ENCODE data around the gene SLC39A9.
"Not testable (repeated sequence)": the region's sequence is repeated elsewhere in the genome, so short reads cannot be mapped to it uniquely, and the experiment has no call there.

Gene SLC39A9

DNA sequence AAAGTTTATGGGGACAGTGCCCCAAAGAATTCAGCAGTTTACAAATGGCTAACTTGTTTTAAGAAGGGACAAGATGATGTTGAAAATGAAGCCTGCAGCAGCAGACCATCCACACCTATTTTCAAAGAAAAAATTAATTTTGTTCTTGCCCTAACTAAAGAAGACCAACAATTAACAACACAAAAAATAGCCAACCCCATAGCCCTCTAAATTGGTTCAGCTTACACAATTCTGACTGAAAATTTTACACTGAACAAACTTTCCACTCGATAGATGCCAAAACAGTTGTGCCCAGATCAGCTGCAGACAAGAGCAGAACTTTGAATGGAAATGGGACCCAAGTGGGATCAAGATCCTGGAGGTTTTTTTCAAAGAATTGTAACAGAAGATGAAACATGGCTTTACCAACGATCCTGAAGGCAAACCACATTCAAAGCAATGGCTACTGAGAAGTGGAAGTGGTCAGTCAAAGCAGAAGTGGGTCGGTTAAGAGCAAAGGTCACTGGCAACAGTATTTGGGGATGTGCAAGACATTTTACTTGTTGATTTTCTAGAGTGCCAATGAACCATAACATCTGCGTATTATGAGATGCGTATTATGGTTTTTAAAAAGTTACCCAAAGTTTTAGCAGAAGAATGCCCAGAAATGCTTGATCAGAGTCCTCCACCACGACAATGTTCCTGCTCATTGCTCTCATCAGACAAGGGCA, 30.0 kb downstream of the SLC39A9 start:
- DNase-seq: no peak

DNA sequence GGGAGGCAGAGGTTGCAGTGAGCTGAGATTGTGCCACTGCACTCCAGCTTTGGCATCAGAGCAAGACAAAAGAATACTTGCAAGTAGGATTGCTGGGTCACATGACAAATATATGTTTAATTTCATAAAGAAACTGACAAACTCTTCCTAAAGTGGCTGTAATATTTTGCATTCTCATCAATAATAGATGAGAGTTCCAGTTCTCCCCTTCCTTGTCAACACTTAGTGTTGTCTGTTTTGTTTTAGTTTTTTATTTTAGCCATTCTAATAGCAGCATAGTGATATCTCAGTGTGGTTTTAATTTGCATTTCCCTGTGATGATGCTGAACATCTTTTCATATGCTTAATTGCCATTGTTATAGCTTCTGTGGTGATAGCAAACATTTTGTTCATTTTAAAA, 31.2 kb downstream of the SLC39A9 start:
- no peak for DNase-seq

DNA sequence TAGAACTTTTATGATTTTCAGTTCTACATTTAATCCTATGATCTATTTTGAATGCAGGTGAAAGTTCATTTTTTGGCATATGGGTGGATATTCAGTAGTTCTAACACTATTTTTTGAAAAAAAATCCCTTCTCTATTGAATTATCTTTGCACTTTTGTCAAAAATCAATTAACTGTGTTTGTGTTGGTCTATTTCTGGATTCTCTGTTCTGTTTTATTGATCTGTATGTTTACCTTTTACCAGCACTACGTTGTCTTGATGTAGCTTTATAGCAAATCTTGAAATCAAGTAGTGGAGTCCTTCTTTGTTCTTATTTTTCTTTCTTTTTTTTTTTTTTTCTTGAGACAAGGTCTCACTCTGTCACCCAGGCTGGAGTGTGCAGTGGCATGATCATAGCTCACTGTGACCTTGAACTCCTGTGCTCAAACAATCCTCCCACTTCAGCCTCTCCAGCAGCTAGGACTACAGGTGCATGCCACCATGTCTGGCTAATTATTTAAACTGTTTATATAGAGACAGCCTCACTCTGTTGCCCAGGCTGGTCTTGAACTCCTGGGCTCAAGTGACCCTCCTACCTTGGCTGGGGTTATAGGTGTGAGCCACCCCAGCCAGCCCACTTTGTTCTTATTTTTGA, 31.9 kb downstream of the SLC39A9 start:
- DNase-seq: no peak

DNA sequence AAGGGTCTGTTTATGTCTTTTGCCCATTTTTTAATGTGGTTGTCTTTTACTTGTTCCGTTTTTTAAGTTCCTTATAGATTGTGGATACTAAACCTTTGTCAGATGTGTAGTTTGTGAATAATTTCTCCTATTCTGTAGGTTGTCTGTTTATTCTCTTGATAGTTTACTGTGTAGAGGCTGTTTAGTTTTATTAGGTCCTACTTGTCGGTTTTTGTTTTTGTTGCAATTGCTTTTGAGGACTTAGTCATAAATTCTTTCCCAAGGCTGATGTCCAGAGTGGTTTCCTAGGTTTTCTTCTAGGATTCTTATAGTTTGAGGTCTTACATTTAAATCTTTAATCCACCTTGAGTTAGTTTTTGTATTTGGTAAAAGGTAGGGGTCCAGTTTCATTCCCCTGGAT, 33.9 kb downstream of the SLC39A9 start:
- DNase-seq: peak; percentile 6

DNA sequence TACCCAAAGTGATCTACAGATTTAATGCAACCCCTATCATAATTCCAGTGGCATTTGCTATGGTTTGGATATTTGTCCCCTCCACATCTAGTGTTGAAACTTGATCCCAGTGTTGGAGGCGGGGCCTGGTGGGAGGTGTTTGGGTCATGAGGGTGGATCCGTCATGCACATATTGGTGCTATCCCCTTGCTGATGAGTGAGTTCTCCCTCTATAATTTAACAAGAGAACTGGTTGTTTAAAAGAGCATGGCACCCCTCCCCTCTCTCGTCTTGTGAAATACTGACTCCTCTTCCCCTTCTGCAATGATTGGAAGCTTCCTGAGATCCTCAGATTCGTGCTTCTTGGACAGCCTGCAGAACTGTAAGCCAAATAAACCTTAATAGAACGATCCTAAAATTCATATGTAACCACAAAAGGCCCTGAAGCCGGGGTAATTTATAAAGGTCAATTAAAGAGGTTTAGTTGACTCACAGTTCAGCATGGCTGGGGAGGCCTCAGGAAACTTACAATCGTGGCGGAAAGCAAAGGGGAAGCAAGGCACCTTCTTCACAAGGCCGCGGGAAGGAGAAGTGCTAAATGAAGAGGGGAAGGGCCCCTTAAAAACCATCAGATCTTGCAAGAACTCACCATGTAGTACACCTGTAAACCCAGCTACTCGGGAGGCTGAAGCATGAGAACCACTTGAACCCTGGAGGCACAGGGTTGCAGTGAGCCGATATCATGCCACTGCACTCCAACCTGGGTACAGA, 41.2 kb downstream of the SLC39A9 start:
- no peak for DNase-seq

DNA sequence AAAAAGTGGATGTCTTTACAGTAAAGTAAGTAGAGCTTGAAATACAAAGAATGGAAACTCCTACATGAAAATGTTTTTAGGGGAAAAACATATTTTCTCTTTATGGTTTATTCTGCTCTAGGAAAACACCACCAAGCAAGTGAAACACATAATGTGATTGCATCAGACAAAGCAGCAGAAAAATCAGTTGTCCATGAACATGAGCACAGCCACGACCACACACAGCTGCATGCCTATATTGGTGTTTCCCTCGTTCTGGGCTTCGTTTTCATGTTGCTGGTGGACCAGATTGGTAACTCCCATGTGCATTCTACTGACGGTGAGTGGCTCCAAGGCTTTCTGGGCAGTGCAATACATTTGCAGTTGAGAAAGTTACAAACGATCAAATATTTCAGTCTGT, 43.5 kb downstream of the SLC39A9 start:
- no peak for DNase-seq

DNA sequence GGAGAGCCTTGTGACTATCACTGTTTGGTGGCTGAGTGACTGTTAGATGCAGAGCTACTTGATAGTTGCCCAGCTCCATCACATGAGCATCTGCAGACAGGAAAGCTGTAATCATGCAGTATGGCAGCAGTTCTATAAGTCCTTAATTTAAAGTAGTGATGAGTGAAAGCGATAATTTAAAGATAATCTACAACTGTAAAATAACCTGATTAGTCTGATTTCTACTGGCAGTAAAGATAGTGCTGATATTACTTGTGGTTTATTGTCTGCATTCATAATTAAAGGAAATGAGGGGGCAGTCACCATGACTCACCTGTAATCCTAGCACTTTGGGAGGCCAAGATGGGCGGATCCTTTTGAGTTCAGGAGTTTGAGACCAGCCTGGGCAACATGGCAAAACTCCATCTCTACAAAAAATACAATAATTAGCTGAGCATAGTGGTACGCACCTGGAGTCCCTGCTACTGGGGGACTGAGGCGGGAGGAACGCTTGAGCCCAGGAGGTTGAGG, 44.9 kb downstream of the SLC39A9 start:
- DNase-seq: no peak

DNA sequence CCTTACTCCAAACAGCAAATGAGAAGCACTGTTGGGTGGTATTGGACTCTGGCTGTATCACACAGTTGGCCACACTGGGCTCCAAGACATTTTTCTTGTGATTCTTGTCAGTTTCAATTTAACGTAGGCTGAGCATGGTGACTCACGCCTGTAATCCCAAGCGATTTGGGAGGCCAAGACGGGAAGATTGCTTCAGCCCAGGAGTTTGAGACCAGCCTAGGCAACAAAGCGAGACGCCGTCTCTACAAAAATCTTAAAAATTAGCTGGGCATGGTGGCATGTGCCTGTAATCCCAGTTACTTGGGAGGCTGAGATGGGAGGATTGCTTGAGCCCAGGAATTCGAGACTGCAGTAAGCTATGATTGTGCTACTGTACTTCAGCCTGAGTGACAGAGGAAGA, 50.7 kb downstream of the SLC39A9 start:
- DNase-seq: no peak

DNA sequence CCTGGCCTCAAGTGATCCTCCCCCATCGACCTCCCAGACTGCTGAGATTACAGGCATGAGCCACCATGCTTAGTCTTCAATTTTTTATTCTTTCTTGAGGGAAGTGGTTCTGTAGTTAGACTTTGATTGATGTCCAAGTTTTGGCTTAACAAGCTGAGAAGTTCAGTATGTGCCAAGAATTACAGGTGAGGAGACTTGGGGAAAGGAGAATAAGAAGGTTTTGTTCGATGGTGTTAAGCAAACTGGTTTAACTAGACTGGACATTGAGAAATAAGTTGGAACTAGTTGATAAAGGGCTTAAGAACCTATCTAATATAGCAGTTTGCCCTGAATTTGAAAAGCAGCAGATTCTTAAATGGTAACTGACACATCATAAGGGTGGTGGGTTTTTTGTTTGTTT, 53.4 kb downstream of the SLC39A9 start:
- DNase-seq: no peak

DNA sequence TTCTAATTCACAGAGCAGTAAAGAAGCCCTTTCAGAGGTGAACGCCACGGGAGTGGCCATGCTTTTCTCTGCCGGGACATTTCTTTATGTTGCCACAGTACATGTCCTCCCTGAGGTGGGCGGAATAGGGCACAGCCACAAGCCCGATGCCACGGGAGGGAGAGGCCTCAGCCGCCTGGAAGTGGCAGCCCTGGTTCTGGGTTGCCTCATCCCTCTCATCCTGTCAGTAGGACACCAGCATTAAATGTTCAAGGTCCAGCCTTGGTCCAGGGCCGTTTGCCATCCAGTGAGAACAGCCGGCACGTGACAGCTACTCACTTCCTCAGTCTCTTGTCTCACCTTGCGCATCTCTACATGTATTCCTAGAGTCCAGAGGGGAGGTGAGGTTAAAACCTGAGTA, 59.9 kb downstream of the SLC39A9 start:
- DNase-seq: no peak

DNA sequence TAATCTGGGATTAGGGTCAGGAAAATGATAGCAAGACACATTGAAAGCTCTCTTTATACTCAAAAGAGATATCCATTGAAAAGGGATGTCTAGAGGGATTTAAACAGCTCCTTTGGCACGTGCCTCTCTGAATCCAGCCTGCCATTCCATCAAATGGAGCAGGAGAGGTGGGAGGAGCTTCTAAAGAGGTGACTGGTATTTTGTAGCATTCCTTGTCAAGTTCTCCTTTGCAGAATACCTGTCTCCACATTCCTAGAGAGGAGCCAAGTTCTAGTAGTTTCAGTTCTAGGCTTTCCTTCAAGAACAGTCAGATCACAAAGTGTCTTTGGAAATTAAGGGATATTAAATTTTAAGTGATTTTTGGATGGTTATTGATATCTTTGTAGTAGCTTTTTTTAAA, 60.6 kb downstream of the SLC39A9 start:
- DNase-seq: no peak

DNA sequence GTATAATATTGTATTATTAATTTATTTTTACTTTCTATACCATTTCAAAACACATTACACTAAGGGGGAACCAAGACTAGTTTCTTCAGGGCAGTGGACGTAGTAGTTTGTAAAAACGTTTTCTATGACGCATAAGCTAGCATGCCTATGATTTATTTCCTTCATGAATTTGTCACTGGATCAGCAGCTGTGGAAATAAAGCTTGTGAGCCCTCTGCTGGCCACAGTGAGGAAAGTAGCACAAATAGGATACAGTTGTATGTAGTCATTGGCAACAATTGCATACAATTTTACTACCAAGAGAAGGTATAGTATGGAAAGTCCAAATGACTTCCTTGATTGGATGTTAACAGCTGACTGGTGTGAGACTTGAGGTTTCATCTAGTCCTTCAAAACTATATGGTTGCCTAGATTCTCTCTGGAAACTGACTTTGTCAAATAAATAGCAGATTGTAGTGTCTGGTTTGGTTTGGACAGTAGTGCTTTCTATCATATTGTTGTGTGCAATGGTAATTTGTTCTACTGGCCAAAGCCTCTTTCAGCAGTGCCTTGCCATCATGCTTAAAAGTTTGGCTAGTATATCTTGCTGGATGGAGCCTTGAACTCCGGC, 61.7 kb downstream of the SLC39A9 start:
- DNase-seq: peak; percentile 88

DNA sequence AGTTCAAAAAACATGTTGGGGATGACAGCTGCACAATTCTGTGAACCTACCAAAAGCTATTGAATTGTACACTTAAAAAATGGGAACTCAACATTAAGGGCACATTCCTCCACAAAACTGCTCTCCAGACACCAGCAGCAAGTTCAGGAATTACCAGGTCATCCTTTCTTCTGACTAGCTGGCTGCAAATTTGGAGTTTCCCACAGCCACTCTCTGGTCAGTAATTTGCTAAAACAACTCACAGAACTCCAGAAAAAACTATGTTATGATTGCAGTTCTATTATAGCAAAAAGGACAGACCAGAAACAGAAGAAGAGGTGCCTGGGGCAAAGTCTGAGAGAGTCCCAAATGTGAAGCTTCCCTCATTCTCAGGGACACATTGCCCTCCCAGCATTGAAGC, 65.9 kb downstream of the SLC39A9 start:
- no peak for DNase-seq

DNA sequence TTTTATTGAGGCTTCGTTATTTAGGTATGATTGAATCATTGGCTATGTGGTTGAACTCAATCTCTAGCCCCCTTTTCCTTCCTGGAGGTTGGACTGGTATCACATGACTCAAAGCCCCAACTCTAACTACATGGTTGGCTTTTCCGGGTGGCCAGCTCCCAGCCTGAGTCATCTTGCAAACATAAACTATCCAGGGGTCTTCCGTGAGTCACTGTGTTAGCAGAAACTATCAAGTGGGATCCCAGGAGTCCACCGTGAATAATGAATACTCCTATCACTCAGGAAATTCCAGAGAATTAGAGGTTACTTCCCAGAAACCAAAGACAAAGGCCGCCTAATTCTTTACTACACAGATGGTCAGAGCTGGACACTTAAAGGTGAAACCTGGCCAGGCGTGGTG, 66.3 kb downstream of the SLC39A9 start:
- DNase-seq: peak; percentile 94

DNA sequence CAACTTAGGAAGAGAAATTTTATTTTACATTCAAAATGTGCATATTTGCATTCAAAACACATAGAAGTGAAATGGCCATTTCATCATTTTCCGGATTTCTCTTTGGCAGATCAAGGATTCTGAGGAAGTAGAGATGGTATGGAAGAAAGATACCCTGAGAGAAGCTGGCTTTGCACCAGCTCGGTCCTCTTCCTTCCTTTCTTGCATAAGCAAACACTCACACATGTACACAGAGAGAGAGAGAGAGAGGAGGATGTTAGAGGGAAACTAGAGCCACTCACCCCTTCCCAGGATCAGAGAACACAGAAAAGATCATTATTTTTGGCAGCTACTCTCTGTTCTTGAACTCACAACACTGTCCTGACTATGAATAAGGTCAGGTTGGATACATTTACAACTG, 70.5 kb downstream of the SLC39A9 start:
- DNase-seq: no peak

DNA sequence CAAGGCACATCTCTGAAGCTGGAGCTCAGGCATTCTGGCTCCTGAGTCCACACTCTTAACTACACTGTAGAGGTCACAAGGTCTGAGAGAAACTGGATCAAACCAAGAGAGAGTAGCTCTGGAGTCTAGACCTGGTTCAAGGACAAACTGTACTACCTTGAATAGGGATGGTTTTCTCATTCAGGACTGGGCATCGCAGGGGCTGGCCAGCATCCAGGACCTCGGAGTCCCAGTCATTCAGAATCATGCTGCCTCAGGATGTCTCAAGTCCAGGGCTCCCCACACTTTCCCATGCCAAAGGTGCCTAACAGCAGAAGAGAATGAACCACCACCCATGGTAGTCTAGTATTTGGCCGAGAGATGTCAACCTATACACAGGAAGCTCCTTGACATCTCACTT, 72.9 kb downstream of the SLC39A9 start:
- no peak for DNase-seq

DNA sequence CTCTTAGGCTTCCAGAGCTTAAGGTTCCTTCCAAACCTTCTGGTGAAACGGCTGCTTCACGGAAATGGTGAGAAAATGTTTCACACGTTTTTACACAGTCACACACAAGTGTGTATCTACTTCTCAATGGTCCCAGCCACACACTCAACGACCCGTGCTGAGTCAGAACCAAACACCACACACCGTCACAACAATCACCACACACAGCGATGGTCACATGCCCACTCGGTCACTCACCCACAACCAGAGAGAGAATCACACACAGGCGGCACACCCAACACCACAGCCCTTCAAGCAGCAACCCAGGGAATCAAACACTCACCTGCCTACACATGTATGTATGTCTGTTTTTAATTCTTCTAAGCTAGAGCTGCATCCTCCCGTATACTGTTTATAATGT, 73.4 kb downstream of the SLC39A9 start:
- no peak for DNase-seq

DNA sequence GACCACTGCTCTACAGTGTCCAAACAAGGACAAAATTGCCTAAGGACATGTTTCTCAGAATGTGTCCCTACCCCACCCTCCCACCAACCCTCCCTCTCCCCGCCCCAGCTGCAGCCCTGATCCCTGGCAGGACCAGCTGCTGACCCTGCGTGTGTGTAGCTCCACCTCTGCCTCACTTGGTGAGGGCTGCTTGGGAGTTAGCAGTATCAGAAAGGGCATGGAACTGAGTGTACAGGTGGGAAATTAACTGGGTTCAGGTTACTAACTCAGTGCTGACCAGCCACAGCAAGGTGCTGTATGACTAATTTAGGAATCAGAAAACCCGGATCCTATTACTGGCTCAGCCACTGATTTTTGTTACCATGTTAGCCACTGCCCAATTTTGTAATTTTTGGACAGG, 74.8 kb downstream of the SLC39A9 start:
- no peak for DNase-seq

DNA sequence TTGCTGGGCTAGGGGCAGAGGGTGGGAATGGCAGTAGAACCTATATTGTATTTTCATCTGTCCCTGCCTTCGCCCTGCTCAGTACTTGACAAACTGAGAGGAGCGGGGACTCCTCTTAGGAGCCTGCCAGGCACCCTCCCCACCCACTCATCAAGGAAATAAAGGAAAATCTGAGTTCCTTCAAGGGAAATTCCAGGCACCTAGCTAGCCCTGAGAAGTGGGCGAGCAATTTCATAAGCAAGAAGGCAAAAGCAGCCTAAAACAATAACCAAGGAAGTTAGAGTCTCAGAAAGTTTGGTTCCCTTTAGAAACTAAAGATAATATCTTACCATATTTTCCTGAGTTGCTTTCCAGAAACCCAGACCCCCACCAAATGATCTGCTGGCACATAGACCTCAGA, 75.5 kb downstream of the SLC39A9 start:
- DNase-seq: no peak

DNA sequence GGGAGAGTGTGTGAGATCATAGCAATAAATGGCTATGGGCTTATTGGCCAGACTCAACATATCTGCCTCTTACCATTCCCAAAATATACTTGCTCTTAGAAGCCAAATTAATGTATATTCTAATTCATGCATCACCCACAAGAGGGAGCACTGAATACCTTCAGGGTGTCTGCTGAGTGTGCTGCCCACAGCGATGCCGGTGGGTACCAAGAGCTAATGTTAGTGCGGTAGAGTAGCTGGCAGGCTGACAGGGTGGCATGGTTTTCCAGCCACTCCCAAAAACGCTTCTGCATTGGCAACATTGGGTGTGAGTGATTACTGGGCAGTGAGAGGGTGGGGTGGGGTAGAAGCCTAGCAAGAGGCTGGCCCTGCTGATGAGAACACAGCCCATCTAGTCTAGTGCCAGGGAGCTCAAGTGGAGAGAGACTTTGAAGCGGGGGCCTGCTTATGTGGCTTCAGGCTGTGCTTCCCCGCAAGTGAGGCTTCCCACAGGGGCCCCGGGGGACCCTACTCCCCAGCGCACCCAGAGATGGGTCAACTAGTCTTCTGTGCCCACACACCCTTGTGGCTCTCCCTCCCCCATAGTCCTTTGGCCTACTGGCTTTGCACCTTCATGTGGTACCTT, 76.8 kb downstream of the SLC39A9 start:
- peak; percentile 18 for DNase-seq

DNA sequence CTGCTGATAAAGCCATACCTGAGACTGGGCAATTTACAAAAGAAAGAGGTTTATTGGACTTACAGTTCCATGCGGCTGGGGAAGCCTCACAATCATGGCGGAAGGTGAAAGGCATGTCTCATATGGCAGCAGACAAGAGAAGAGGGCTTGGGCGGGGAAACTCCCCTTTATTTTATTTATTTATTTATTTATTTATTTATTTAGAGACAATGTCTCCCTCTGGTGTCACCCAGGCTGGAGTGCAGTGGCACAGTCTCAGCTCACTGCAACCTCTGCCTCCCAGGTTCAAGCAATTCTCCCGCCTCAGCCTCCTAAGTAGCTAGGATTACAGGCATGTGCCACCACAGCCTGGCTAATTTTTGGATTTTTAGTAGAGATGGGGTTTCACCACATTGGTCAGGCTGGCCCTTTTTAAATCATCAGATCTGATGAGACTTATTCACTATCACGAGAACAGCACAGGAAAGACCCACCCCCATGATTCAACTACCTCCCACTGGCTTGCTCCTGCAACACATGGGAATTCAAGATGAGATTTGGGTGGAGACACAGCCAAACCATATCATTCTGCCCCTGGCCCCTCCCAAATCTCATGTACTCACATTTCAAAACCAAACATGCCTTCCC, 78.4 kb downstream of the SLC39A9 start:
- DNase-seq: not testable (repeated sequence)

DNA sequence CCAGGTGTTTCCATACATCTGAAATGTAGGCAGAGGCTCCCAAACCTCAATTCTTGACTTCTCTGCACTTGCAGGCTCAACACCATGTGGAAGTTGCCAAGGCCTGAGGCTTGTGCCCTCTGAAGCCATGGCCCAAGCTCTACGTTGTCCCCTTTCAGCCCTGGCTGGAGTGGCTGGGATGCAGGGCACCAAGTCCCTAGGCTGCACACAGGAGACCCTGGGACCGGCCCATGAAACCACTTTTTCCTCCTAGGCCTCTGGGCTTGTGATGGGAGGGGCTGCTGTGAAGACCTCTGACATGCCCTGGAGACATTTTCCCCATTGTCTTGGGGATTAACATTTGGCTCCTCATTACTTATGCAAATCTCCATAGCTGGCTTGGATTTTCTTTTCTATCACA, 79.6 kb downstream of the SLC39A9 start:
- DNase-seq: not testable (repeated sequence)

DNA sequence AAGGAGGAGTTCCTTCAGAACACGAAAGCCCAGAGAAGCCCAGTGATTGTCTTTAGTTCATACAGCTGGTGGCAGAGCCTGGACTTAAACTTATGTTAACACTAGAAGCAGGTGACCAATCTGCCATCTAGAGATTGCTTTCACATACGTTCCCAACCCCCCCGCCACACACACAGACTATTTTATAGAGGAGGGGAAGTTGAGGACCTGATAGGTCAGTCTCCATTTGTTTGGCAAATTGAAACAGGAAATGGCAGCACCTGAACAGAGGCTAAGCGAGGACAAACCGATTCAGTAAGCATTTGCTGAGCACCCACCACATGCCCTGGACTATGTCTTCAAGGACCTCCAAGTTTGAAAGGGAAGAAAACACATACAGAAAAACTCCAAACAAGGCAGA, 81.2 kb downstream of the SLC39A9 start:
- no peak for DNase-seq

Data from EL (cell line).